Keratinocyte (primary cell): Measurements from ENCODE around the gene PDE9A.

Experiments used
- EZH2 ChIP-seq: IDR thresholded peaks from one replicate; pipeline ENCODE4 v1.6.1; 2012; ENCODE audit warnings: inconsistent platforms, mild to moderate bottlenecking, low read length, moderate library complexity
- TF ChIP-seq, protein P1 (sequence below), 3 experiments: IDR thresholded peaks in 1 of 3; conservative IDR thresholded peaks in 1 of 3; optimal IDR thresholded peaks in 1 of 3; 2 replicates in 2 of 3; 3 replicates in 1 of 3; pipeline versions ENCODE3 to v1.5.1; 2011; ENCODE audit warnings: low read length in 3 of 3, mild to moderate bottlenecking in 3 of 3, moderate library complexity in 2 of 3, control low read depth in 1 of 3, inconsistent platforms in 1 of 3; ENCODE audit not compliant: insufficient read depth in 2 of 3; ENCODE audit errors: extremely low read depth in 1 of 3

GRCh38 chr21:42649122-42650032 lies 4.0 kb upstream of the PDE9A start:
- TF ChIP-seq, protein P1, sequence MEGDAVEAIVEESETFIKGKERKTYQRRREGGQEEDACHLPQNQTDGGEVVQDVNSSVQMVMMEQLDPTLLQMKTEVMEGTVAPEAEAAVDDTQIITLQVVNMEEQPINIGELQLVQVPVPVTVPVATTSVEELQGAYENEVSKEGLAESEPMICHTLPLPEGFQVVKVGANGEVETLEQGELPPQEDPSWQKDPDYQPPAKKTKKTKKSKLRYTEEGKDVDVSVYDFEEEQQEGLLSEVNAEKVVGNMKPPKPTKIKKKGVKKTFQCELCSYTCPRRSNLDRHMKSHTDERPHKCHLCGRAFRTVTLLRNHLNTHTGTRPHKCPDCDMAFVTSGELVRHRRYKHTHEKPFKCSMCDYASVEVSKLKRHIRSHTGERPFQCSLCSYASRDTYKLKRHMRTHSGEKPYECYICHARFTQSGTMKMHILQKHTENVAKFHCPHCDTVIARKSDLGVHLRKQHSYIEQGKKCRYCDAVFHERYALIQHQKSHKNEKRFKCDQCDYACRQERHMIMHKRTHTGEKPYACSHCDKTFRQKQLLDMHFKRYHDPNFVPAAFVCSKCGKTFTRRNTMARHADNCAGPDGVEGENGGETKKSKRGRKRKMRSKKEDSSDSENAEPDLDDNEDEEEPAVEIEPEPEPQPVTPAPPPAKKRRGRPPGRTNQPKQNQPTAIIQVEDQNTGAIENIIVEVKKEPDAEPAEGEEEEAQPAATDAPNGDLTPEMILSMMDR (optimal IDR thresholded peaks at IDR 0.05 in 1 of 3, IDR thresholded peaks at IDR 0.05 in 1 of 3, conservative IDR thresholded peaks at IDR 0.05 in 1 of 3; ENCODE audit: extremely low read depth in 1 of 3, insufficient read depth in 2 of 3, low read length in 3 of 3), result no peak
- TF ChIP-seq EZH2, result no peak
